Fibroblast of skin of abdomen (primary cell): Measurements from ENCODE around the gene LMTK3.

Experiments
- DNase-seq: peaks from one replicate; pipeline ENCODE4 v3.0.0-alpha.2; 2013

The LMTK3 gene

DNA sequence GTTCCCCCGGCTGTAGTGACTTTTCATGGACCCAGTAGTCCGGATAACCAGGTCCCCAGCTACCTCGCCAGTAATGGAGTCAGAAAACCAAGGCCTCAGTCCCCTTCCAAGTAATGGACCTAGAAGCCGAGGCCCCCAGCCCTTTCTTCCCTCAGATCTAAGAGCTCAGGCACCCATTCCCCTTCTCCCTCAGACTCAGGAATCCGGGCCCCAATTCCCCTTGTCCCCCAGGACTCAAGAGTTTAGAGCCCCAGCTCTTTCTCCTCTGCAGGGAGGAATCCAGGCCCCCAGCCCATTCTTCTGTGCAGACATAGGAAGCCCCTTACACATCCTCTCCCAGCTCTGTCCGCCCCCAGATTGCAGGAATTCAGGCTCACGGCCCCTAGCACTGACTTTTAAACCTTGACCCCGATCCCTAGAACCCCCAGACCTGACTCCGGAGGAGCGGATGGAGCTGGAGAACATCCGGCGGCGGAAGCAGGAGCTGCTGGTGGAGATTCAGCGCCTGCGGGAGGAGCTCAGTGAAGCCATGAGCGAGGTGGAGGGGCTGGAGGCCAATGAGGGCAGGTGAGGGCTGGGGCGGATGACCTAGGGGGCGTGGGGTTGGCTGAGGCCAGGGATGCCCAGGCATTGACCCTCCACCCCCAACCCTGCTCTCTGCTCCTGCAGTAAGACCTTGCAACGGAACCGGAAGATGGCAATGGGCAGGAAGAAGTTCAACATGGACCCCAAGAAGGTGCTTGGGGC lies 41.5 kb downstream of the LMTK3 start:
- DNase-seq = no peak

DNA sequence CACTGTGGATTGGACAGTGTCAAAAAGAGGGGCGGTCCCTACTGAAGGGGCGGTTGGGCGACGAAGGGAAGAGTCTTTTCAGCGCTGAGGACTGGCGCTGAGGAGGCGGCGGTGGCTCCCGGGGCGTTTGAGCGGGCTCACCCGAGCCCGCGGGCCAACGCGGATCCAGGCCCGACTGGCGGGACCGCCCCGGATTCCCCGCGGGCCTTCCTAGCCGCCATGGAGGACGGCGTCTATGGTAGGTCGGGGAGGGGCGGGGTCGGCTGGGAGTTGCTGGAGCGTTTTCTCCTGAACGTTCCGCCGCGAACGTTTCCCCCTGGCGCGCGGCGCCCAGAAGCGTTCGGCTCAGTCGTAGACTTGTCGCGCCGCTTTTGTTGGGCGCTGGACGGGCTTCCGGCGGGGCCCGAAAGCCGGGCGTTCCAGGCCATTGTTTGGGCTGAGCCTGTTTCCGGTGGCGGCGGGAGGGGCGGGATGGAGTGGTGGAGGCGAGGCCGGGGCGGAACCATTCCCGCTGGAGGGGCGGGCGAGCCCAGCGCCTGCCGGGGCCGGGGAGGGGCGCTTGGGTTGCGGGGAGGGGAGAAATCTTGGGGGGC lies 42.2 kb downstream of the LMTK3 start, which contains the start of gene CYTH2:
CYTH2 (plus strand) TSS at position 81 of the 593 bp plus-strand sequence; CDS start at position 220, 139 bp downstream.
- DNase-seq = peak; percentile 84

DNA sequence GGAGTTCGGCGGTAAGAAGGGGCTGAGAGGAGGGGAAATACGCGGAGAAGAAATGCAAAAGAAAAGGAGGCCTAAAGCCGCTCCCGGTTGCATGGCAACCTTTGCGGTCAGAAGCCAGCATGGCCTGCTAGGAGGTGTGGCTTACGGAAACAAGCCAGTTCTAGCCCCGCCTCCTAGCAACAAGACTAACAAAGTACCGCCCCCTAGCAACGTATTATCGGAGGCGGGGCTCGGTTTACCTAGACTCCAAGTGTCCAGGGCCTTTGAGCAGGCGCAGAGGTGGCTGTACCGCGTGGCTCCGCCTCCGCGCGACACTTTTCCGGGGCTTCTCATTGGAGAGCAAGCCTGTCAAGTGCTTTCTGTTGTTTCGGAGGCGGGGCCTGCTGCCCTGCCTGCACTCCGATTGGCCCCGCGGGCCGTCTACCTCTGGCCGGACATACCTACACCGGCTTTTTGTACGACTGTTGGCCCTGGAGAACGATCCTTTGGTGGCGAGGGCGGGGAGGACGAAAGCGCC lies 42.8 kb downstream of the LMTK3 start:
- peak; percentile 100 for DNase-seq

DNA sequence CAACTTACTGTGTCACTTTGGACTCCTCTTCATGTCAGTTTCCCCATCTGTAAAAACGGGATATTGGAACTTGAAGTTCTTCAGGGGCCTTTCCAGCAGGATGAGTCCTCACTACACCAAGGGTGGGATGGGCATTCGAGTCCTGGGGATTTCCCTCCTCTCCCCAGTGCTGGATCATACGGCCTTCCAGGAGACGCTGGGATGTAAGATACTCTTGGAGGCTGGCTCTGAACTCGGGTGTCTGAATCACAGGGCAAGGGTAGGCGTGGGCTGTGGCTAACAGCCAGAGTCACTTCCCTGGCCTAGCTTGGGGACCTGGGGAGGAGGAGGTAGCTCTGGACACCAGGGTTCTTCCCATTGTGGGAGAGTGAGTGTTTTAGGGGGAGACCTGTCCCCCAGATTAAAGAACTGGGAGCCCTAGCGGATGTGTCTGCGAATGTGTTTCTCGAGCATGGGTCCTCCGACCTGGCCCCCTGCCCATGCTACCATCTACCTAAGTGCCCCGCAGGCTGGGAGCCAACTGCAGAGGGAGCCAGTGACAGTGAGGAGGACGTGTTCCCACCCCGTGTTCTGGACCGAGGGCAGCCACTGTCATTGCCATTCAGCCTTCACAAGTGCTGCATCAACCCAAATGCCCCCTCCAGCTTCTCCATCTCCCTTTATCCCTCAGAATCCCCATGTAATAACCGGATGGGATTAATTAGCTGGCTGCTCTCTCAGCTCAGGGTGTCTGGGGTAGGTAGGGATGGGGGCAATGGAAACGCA lies 44.9 kb downstream of the LMTK3 start:
- DNase-seq = no peak

DNA sequence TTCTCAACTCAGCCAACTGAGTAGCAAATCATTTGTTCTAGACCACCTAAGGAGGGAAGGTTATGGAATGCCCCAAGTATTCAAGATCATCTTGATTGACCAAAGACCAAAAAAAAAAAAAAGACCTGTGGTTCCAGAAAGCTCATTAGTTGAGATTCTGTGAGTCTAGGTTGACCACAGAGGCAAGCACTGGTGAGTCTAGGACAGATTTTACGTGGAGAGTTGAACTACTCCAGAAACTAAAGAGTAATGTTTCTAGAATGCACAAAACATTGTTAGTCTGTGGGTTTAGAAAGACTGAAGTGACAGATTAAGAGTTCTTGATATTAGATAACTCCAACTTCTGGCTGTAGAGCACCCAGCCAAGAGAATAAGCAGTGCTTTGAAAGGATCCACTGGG lies 46.4 kb downstream of the LMTK3 start:
- DNase-seq = no peak

DNA sequence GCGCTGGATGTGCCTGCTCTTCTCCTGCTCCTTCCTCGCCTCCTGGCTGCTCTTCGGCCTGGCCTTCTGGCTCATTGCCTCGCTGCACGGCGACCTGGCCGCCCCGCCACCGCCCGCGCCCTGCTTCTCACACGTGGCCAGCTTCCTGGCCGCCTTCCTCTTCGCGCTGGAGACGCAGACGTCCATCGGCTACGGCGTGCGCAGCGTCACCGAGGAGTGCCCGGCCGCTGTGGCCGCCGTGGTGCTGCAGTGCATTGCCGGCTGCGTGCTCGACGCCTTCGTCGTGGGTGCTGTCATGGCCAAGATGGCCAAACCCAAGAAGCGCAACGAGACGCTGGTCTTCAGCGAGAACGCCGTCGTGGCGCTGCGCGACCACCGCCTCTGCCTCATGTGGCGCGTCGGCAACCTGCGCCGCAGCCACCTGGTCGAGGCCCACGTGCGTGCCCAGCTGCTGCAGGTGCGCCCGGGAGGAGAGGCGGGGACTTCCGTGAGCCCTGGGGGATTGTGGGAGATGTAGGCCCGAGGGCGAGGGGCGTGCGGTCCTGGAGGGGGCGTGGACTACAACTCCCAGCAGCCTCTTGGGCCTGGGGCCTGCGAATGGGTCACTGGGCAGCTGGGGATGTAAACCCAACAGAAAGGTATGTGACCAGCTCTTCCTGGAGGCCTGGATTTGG lies 49.5 kb downstream of the LMTK3 start:
- DNase-seq = no peak

DNA sequence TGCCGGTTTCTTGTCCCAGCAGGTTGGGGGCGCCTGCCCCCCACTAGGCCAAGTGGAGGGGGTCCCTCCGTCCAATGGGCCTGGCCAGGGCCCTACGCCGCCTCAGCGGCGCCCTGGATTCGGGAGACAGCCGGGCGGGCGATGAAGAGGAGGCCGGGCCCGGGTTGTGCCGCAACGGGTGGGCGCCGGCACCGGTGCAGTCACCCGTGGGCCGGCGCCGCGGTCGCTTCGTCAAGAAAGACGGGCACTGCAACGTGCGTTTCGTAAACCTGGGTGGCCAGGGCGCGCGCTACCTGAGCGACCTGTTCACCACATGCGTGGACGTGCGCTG lies 50.0 kb downstream of the LMTK3 start:
- DNase-seq = no peak

DNA sequence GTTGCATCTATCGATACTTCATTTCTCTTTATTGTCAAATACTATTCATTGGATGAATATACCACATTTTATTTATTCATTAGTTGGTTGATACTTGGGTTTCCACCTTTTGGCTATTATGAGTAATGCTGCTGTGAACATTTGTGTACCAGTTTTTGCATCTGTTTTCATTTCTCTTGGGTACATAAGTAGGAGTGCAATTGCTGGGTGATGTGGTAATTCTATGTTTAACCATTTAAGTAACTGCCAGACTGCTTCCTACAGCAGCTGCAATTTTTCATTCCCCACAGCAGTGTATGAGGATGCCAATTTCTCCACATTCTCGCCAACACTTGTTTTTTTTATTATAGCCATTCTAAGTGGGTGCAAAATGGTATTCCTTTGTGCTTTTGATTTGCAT lies 53.6 kb downstream of the LMTK3 start:
- no peak for DNase-seq

DNA sequence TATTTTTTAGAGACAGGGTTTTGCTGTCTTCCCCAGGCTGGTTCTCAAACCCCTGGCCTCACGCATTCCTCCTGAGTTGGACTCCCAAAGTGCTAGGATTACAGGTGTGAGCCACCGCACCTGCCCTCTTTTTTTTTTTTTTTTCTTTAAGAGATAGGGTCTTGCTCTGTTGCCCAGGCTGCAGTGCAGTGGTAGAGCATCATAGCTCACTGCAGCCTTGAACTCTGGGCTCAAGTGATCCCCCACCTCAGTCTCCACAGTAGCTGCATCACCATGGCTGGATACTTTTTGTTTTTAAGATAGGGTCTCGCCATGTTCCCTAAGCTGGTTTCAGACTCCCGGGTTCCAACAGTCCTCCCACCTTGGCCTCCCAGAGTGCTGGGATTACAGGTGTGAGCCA lies 54.8 kb downstream of the LMTK3 start:
- DNase-seq = no peak

DNA sequence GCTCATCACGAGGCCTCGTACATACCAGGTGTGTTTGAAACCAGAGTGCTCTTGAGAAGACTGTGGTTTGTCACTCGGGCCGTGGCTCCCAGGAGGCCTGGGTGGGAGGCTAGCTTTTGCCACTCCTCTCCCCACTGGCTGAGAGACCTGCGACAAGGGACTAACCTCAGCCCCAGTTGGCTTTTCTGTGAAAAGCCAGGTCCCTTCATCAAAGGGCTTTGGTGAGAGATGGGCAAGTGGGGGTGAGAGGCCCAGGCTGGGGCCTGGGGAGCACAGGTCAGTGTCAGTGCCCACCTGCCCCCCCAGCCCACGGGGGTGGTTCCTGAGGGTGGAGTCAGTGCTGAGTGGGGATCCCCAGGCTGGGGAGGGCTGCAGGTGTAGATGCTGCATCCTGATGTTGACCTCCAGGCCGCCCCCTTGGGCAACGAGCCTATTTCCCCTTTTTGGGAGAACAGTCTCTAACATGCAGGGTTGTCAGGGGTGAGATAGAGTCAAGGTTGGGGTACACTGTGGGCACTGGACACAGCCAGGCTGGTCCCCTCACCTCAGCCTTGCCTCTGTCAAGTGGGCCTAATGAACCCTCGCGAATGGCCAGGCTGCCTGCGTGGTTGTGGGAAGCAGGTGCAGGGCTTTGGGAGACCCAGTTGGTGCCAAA lies 55.6 kb downstream of the LMTK3 start:
- no peak for DNase-seq

DNA sequence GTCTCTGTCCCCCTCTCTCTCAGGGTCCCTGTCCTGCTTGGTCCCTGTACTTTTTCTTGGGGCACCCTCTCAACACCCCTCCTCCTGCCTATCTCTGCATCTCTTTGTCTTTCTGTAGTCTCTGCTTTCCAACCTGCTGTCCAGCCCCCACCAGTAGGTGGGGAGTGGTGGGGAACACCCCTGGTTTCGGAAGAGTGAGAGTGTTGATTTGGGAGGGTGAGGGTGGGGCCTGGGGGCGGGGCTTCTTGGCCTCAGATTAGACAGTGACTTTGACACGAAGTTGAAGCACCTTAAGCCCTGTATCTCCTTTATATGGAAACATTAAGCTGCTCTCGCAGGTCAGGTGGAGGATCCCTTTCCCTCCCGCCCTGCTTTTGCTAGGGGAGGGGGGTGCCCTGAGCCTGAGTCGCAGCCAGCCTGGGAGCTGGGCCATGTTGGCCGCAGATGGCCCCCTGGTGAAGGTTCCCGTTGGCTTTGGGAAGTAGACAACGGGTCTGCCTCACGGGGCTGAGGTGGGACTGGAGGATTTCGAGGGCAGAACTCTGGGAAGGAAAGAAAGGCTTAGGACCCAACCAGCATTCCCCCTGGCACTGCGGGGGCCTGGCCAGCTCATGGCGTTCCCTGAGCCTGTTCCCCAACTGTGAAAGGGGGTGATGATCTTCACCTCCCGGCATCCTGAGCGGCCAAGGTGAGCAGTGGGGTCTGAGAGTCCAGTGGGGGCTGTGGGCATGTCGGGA lies 56.3 kb downstream of the LMTK3 start, which contains the start of gene KCNJ14:
KCNJ14 (plus strand) TSS at position 404 of the 737 bp plus-strand sequence. CDS start 6,151 bp downstream, outside the sequence.
- no peak for DNase-seq

DNA sequence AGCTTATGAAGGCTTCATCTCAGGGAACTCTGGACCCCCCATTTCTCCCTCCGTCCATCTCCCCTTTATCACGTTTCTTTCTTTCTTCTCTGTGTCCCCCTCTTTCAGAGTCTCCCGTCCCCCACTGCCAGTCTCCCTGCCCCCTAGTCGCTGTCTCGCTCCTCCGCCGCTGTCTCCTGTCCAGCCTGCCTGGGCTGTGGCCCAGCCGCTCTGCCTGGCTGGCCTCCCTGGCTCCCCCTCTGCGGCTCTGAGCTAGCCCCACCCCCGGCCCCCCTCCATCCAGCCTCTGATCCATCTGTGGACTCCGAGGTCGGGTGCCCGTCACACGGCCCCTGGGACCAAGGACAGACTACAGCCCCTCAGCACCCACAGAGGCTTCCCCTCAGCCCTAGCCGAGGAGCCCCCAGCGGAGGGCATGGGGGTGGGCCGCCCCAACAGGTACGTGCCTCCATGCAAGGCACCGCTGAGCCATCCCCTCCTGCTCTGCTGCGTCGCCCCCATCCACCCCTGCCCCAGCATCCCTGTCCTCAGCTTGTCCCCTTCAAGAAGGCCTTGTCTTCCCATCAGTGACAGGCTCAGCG lies 57.4 kb downstream of the LMTK3 start:
- no peak for DNase-seq

DNA sequence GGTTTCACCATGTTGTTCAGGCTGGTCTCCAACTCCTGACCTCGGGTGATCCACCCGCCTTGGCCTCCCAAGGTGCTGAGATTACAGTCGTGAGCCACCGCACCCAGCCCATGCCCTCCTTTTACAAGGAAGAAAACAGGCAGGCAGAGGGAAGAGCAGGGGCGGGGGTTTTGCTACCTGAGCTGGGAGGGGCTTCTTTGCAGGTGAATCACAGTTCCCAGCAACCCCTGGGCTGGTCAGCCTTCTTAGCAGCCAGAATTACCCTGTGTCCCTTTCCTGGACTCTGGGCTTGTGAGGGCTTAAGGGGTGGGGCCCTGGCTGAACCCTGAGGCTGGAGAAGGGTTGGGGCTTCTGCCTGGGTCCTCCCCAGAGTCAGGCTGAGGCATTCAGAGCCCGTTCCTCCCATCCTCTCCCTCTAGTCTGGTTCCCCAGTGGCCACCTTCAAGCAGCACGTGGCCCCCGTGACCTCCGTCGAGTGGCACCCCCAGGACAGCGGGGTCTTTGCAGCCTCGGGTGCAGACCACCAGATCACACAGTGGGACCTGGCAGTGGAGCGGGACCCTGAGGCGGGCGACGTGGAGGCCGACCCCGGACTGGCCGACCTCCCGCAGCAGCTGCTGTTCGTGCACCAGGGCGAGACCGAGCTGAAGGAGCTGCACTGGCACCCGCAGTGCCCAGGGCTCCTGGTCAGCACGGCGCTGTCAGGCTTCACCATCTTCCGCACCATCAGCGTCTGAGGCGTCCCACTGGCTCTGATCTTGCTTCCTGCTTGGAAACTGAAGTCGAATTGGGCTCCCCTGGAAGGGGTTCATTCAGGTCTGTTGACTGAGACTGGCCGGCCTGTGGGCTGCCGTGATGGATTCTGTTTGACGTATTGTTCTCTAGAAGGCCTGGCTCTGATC lies 59.1 kb downstream of the LMTK3 start:
- DNase-seq = no peak

DNA sequence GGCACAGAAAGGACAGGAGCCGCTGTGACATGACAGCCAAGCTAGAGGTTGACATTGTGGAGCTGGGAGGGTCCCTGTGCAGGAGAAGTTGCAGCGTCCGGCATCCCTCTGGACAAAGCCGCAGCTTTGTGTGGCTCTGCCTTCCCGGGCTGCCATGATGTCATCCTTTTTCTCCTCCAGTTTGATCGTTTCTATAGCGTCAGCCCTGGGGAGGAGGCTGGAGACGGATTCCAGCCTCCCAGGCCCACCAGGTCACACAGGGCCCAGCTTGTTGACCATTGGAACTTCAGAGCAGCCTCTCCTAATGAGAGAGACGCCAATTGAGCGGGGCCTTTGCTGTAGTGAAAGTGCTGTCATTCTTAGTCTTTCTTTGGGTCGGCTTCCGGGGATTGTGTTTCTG lies 60.0 kb downstream of the LMTK3 start:
- DNase-seq = no peak

DNA sequence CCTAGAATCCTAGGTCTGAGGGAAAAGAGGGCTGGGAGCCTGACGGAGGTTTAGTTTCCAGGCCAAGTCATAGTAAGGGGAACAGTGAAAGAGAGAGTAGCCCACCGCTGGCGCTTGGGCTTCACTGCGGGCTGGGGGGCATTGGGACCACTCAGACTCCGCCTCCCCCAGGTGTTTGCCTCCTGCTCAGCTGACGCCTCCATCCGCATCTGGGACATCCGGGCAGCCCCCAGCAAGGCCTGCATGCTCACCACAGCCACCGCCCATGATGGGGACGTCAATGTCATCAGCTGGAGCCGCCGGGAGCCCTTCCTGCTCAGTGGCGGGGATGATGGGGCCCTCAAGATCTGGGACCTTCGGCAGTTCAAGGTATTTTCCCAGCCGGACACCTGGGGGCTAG lies 60.8 kb downstream of the LMTK3 start:
- DNase-seq = no peak

DNA sequence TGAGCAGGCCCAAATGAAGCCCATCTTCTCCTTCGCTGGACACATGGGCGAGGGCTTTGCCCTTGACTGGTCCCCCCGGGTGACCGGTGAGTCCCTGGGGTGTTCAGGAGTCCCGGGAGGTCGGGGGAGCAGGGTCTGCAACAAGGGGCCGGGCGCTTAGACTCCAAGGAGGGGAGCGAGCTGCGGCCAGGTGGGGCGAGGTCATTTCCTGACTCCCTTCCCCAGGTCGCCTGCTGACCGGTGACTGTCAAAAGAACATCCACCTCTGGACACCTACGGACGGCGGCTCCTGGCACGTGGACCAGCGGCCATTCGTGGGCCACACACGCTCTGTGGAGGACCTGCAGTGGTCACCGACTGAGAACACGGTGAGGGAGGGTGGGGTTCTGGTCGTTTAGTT lies 61.2 kb downstream of the LMTK3 start:
- no peak for DNase-seq

DNA sequence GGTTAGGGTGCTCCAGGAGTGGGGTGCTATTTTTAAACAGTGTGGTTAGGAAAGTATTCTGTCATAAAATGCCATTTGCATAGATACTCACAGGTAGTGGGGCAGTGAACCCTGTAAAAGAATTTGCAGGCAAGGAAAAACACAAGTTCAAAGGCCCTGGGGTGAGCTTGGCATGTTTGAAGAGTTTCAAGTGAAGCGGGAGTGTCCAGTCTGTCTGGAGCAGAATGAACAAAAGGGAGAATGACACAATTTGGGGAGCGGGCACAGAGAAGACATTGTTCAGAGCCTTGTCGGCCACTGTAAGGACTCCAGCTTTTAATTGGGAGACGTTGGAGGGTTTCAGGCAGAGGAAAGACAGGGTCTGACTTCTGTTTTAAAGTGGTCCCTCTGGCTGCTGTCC lies 63.1 kb downstream of the LMTK3 start:
- DNase-seq = no peak

DNA sequence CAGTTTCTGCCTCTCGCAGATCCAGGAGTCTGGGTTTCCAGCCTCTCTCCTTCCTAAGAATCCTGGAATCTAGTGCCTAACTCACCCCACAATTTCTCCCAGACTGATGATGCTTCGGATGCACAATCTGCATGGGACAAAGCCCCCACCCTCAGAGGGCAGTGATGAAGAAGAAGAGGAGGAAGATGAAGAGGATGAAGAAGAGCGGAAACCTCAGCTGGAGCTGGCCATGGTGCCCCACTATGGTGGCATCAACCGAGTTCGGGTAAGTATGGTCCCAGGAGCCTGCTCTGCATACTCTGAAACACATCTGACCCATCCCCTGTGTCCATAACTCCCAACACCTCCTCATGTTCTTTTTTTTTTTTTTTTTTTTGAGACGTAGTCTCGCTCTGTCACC lies 65.1 kb downstream of the LMTK3 start:
- no peak for DNase-seq

DNA sequence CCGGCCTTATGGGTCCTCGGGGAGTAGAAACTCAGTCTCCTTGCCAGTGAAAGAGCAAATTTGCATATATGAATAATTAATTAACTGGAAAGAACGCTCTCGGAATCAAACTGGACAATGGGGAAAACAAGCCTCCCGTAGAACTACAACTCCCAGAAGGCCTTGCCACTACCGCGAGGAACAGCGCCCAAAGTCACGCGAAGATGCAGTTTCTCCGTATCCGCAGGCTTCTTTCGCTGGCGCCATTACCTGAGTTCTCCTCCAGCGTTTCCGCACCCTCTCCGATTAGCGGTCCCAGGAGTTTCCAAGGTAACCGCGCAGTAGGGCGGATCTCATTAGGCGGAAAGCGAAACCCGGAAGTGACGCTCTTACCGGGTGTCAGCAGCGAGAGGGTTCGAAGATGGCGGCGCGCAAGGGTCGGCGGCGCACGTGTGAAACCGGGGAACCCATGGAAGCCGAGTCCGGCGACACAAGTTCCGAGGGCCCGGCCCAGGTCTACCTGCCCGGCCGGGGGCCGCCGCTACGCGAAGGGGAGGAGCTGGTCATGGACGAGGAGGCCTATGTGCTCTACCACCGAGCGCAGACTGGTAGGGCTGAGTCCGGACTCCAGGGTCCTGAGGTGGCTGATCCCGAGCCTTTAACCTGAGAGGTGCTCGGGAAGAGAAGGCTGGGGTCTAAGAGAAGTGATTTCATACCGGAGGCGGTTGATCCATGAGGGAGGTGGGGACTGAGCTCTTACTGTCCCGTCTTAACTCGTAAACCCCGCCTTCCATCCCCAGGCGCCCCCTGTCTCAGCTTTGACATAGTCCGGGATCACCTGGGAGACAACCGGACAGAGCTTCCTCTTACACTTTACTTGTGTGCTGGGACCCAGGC lies 65.8 kb downstream of the LMTK3 start, which contains the start of gene GRWD1:
GRWD1 (plus strand) TSS at position 378 of the 876 bp plus-strand sequence; CDS start at position 401, 23 bp downstream.
- DNase-seq = peak; percentile 96
